ENCODE measurements around the gene ANKRD34A.

DNA sequence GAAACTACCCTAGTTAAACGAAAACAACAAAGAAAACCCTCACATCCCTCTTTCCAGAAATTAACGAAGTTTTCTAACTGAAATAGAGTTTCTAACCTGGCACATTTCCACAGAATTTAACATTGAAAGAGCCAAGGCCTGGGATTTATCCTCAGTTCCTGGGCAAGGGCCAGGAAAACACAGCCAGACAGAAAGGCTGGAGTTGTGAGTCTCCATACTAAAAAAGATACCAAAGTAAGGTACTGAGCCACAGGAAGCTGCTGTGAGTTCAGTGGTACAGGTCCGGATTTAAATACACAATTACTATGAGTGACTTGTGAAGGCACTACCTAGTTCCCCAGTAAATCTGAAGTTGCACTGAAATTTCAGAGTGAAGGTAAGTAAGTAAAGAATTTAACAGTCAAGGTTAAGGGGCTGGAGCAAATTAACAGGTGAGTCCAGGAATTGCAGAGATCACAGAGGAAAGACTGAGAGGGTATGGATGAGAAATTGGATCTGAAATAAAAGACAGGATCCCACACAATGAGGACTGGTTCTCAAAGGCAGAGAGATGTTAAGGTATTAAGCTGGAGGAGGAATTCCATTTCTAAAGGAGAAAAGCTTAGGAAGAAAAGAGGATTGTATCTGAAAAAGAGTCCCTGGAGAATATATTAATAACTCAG is 7.5 kb downstream of the ANKRD34A start:
- TF ChIP-seq, protein P1, sequence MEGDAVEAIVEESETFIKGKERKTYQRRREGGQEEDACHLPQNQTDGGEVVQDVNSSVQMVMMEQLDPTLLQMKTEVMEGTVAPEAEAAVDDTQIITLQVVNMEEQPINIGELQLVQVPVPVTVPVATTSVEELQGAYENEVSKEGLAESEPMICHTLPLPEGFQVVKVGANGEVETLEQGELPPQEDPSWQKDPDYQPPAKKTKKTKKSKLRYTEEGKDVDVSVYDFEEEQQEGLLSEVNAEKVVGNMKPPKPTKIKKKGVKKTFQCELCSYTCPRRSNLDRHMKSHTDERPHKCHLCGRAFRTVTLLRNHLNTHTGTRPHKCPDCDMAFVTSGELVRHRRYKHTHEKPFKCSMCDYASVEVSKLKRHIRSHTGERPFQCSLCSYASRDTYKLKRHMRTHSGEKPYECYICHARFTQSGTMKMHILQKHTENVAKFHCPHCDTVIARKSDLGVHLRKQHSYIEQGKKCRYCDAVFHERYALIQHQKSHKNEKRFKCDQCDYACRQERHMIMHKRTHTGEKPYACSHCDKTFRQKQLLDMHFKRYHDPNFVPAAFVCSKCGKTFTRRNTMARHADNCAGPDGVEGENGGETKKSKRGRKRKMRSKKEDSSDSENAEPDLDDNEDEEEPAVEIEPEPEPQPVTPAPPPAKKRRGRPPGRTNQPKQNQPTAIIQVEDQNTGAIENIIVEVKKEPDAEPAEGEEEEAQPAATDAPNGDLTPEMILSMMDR (IDR thresholded peaks at IDR 0.05; ENCODE audit: low read depth, low read length, missing input control), result no peak
- TF ChIP-seq GABPA (IDR thresholded peaks at IDR 0.05 in 1 of 2, conservative IDR thresholded peaks at IDR 0.05 in 1 of 2) (no peak), TAF1 (conservative IDR thresholded peaks at IDR 0.05) (no peak), RAD21 (IDR thresholded peaks at IDR 0.05) (no peak), RXRA (IDR thresholded peaks at IDR 0.05) (no peak), JUND (IDR thresholded peaks at IDR 0.05) (no peak), FOXA2 (IDR thresholded peaks at IDR 0.05) (no peak), NR2F2 (IDR thresholded peaks at IDR 0.05) (no peak), FOXA1 (IDR thresholded peaks at IDR 0.05) (no peak), SP1 (IDR thresholded peaks at IDR 0.05) (no peak)
- TF ChIP-seq, protein P2, sequence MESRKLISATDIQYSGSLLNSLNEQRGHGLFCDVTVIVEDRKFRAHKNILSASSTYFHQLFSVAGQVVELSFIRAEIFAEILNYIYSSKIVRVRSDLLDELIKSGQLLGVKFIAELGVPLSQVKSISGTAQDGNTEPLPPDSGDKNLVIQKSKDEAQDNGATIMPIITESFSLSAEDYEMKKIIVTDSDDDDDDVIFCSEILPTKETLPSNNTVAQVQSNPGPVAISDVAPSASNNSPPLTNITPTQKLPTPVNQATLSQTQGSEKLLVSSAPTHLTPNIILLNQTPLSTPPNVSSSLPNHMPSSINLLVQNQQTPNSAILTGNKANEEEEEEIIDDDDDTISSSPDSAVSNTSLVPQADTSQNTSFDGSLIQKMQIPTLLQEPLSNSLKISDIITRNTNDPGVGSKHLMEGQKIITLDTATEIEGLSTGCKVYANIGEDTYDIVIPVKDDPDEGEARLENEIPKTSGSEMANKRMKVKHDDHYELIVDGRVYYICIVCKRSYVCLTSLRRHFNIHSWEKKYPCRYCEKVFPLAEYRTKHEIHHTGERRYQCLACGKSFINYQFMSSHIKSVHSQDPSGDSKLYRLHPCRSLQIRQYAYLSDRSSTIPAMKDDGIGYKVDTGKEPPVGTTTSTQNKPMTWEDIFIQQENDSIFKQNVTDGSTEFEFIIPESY (IDR thresholded peaks at IDR 0.05), result no peak
- TF ChIP-seq, protein P3, sequence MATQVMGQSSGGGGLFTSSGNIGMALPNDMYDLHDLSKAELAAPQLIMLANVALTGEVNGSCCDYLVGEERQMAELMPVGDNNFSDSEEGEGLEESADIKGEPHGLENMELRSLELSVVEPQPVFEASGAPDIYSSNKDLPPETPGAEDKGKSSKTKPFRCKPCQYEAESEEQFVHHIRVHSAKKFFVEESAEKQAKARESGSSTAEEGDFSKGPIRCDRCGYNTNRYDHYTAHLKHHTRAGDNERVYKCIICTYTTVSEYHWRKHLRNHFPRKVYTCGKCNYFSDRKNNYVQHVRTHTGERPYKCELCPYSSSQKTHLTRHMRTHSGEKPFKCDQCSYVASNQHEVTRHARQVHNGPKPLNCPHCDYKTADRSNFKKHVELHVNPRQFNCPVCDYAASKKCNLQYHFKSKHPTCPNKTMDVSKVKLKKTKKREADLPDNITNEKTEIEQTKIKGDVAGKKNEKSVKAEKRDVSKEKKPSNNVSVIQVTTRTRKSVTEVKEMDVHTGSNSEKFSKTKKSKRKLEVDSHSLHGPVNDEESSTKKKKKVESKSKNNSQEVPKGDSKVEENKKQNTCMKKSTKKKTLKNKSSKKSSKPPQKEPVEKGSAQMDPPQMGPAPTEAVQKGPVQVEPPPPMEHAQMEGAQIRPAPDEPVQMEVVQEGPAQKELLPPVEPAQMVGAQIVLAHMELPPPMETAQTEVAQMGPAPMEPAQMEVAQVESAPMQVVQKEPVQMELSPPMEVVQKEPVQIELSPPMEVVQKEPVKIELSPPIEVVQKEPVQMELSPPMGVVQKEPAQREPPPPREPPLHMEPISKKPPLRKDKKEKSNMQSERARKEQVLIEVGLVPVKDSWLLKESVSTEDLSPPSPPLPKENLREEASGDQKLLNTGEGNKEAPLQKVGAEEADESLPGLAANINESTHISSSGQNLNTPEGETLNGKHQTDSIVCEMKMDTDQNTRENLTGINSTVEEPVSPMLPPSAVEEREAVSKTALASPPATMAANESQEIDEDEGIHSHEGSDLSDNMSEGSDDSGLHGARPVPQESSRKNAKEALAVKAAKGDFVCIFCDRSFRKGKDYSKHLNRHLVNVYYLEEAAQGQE (IDR thresholded peaks at IDR 0.05), result no peak

Data from liver (tissue), 3 donors.